Stomach (tissue), 9 donors: ENCODE data around the gene SMG5. TPM values are rescaled to one million over a fixed set of nuclear protein-coding genes. Genes with fewer than 3 reads are reported as not detected.

Experiments
- DNase-seq, 2 donors: peaks; one replicate each; pipeline versions ENCODE4 v3.0.0 to v3.0.0-alpha.2; 2013 to 2019
- H3K27ac ChIP-seq, 5 donors: fragments of 200-600 bp in 4 of 5; sonication (generic) in 4 of 5; one replicate each; pipeline ENCODE4 v1.5.1; 2013 to 2019; ENCODE audit warnings: mild to moderate bottlenecking in 1 of 5, moderate library complexity in 1 of 5
- H3K27me3 ChIP-seq, 3 donors: fragments of 200-600 bp; sonication (generic); one replicate each; pipeline ENCODE4 v1.5.1; 2017 to 2019; ENCODE audit warnings: mixed run types in 1 of 3
- H3K36me3 ChIP-seq, 4 donors: fragments of 200-600 bp; sonication (generic); 1 replicate in 3 of 4; 2 replicates in 1 of 4; pipeline ENCODE4 v1.5.1; 2016 to 2019
- H3K4me1 ChIP-seq, 4 donors: fragments of 200-600 bp; sonication (generic); one replicate each; pipeline ENCODE4 v1.5.1; 2016 to 2019
- H3K4me3 ChIP-seq, 4 donors: fragments of 200-600 bp; sonication (generic) in 3 of 4; one replicate each; pipeline ENCODE4 v1.5.1; 2016 to 2019; ENCODE audit warnings: mild to moderate bottlenecking in 1 of 4
- H3K9me3 ChIP-seq, 4 donors: fragments of 200-600 bp; sonication (generic); one replicate each; pipeline ENCODE4 v1.5.1; 2016 to 2019
- CTCF ChIP-seq, 7 experiments: fragments of 450-650 bp in 4 of 7; fragments of 200-600 bp in 3 of 7; sonication (generic) in 3 of 7; IDR thresholded peaks; one replicate each; pipeline ENCODE4 v1.5.1; 2016 to 2019; ENCODE audit warnings: antibody characterized with exemption in 7 of 7, control low read depth in 2 of 7, mild to moderate bottlenecking in 1 of 7
- EP300 ChIP-seq: sonication (generic); formaldehyde crosslinking; IDR thresholded peaks from one replicate; pipeline ENCODE4 v1.6.1; 2017; ENCODE audit warnings: antibody characterized with exemption
- POLR2A ChIP-seq, 4 donors: fragments of 450-650 bp; IDR thresholded peaks; one replicate each; pipeline ENCODE4 v1.6.1; 2016; ENCODE audit warnings: antibody characterized with exemption in 4 of 4, control low read depth in 2 of 4, mild to moderate bottlenecking in 1 of 4, moderate library complexity in 1 of 4
- POLR2AphosphoS5 ChIP-seq, 3 donors: sonication (generic); formaldehyde crosslinking; IDR thresholded peaks; one replicate each; pipeline ENCODE4 v1.6.1; 2016; ENCODE audit warnings: antibody characterized with exemption in 3 of 3
- WGBS, 5 donors: extraction: QIAGEN DNeasy Blood & Tissue Kit in 3 of 5; methylation state at CpG; one replicate each; pipeline versions ENCODE4 v1.1.5 to v1.1.7; 2013 to 2018; 5-methylcytosine and 5-hydroxymethylcytosine counted together
- intact Hi-C: fragments of 100-400 bp; cut with DNase I; formaldehyde crosslinking; loops from one replicate; pipeline ENCODE4 v1.15.1; 2023; ENCODE audit warnings: low total_unique reads
- polyA plus RNA-seq, 3 donors: library from polyadenylated mRNA; stranded (reverse); fragments of 200-250 nt; gene quantifications; one replicate each; pipeline ENCODE4 v1.2.3, GENCODE V29; 2013
- total RNA-seq, 5 donors: library from RNA; depleted of rRNA; stranded (reverse); fragments of >200 nt; gene quantifications; one replicate each; pipeline versions ENCODE4 v1.1.0 to v1.2.3, GENCODE V29; 2014 to 2016
- donor health status: healthy with polysubstance abuse.
- donor health status: Bipolar disorder and iron deficiency.
- donor health status: healthy.

The SMG5 gene
- total and polyA plus RNA-seq, 8 donors = 20.2 to 199 (median 36.5) TPM

- TF ChIP-seq EP300 (no peak), POLR2AphosphoS5 (IDR thresholded peaks at IDR 0.05) (no peak), POLR2A (IDR thresholded peaks at IDR 0.05) (no peak), CTCF (IDR thresholded peaks at IDR 0.05) (no peak)
- Histone ChIP-seq H3K9me3 (no peaks in the 10 kb centered on the region), H3K27ac (no peak within 1 kb of the TSS), H3K36me3 (peaks cover 31 to 43% (median 39%) of the 10 kb centered on the region in 4 donors), H3K4me3 (no peak within 1 kb of the TSS), H3K4me1 (peaks cover 24 to 37% (median 34%) of the 10 kb centered on the region in 4 donors), H3K27me3 (peaks cover 0 to 31% (median 9%) of the 10 kb centered on the region in 3 donors)
- intact Hi-C loops = no loop called here
- WGBS, 5 donors = 21 to 41% (median 31%) methylated on average over 11 to 16 of the region's 16 CpGs
- DNase-seq = peak; percentile 58 to 84
Observed at GRCh38 chr1:156247460-156248322, 34.9 kb downstream of the SMG5 start, which contains the start of gene PAQR6. PAQR6 (minus strand) TSS chr1:156248056; CDS start chr1:156246731, 1,325 bp downstream.

- Histone ChIP-seq H3K27ac (no peak overlapping the region), H3K4me3 (no peak overlapping the region), H3K9me3 (no peaks in the 10 kb centered on the region), H3K36me3 (peaks cover 23 to 42% (median 34%) of the 10 kb centered on the region in 4 donors), H3K27me3 (peaks cover 0 to 31% (median 9%) of the 10 kb centered on the region in 3 donors), H3K4me1 (peaks cover 24 to 37% (median 34%) of the 10 kb centered on the region in 4 donors)
- TF ChIP-seq POLR2AphosphoS5 (IDR thresholded peaks at IDR 0.05) = no peak
- no peak for TF ChIP-seq CTCF (IDR thresholded peaks at IDR 0.05)
- no peak for TF ChIP-seq EP300
- no peak for TF ChIP-seq POLR2A (IDR thresholded peaks at IDR 0.05)
- intact Hi-C loops = no loop called here
- WGBS, 5 donors = 44 to 62% (median 47%) methylated on average over 15 to 16 of the region's 16 CpGs
- DNase-seq = peak; percentile 36 to 49
Observed at GRCh38 chr1:156246781-156247459, 35.7 kb downstream of the SMG5 start.

DNA sequence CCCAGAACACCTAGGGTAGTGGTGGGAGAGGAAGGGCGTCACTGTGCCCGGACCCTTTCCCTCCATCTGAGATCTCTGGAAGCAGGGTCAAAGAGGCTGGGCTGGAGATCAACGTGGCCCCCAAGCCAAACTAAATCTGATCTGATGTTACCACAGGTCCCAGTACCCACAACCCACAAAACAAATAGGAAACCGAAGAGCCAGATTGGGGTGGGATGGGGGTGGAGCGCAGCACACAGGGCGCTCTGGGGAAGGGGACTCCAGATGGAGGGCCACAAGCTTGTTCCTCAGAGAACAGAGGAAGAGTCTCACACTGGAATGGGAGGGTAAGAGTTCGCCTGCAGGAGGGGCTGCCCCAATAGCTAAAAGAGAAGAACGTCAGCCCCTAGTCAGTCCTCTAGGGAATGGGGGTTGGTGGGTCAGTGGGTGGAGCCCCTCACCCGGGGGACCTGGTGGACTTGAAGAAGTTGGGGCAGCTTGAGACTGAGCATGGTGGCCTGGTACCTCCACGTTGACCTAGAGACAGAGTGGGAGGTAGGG, 36.3 kb downstream of the SMG5 start:
- Histone ChIP-seq H3K9me3 (no peaks in the 10 kb centered on the region), H3K36me3 (peaks cover 17 to 42% (median 34%) of the 10 kb centered on the region in 4 donors), H3K27ac (no peak overlapping the region), H3K4me3 (peak overlapping the region in 3 of 4 donors; percentile 34 to 54 (median 36)), H3K27me3 (peaks cover 0 to 31% (median 9%) of the 10 kb centered on the region in 3 donors), H3K4me1 (peaks cover 24 to 37% (median 34%) of the 10 kb centered on the region in 4 donors)
- DNase-seq = peak in 1 of 2 donors; percentile 23
- intact Hi-C loops = no loop called here
- TF ChIP-seq CTCF (IDR thresholded peaks at IDR 0.05) = no peak
- TF ChIP-seq EP300 = no peak
- no peak for TF ChIP-seq POLR2A (IDR thresholded peaks at IDR 0.05)
- TF ChIP-seq POLR2AphosphoS5 (IDR thresholded peaks at IDR 0.05) = no peak
- WGBS, 5 donors = 53 to 65% (median 56%) methylated on average over 10 of the region's 10 CpGs
